HG02571 (cell line): Measurements from ENCODE around the gene RIMKLB.
"Not testable (repeated sequence)": the region's sequence is repeated elsewhere in the genome, so short reads cannot be mapped to it uniquely, and the experiment has no call there.

ENCODE experiments used
- ATAC-seq: cut with Tn5 transposase; IDR thresholded peaks from one replicate; pipeline ENCODE4 v1.9.1; 2021; ENCODE audit warnings: mild to moderate bottlenecking, moderate library complexity; ENCODE audit not compliant: unreplicated experiment

Gene RIMKLB

DNA sequence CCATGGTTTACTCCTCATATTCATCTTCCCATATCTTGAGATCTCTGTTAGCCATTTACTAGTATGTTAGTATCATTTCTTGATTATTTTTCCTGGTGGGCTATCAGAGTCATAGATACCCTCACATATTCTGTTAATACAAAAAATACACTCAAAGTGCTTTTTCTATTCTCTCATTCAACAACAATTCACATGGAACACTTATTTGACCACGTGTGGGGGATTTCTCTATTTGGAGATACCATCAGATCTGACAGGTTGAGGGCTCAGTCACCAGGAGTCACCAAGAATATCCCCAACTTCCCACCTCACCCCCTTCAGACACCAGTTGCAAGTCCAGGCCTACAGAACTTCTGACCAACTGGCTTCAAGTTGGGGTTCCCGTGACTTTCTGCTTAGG lies 72.7 kb downstream of the RIMKLB start:
- no peak for ATAC-seq

GRCh38 chr12:8771072-8771471 lies 73.3 kb downstream of the RIMKLB start:
- no peak for ATAC-seq

DNA sequence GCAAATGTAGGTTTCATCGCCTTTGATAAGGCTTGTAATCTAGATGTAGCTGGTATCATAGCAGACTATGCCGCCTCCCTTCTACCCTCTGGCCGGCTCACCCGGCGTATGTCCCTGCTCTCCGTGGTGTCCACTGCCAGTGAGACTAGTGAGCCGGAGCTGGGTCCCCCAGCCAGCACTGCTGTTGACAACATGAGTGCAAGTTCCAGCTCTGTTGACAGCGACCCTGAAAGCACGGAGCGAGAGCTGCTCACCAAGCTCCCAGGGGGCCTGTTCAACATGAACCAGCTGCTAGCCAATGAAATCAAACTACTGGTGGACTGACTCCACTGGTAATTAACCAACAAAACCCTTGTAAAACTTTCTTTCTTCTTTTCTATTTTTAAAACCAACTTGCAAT lies 75.7 kb downstream of the RIMKLB start:
- no peak for ATAC-seq

- no peak for ATAC-seq
Measured at GRCh38 chr12:8779281-8779680, 81.5 kb downstream of the RIMKLB start.

- ATAC-seq, result no peak
Measured at GRCh38 chr12:8779862-8780261, 82.1 kb downstream of the RIMKLB start.

GRCh38 chr12:8780389-8780788 lies 82.6 kb downstream of the RIMKLB start:
- ATAC-seq, result no peak

DNA sequence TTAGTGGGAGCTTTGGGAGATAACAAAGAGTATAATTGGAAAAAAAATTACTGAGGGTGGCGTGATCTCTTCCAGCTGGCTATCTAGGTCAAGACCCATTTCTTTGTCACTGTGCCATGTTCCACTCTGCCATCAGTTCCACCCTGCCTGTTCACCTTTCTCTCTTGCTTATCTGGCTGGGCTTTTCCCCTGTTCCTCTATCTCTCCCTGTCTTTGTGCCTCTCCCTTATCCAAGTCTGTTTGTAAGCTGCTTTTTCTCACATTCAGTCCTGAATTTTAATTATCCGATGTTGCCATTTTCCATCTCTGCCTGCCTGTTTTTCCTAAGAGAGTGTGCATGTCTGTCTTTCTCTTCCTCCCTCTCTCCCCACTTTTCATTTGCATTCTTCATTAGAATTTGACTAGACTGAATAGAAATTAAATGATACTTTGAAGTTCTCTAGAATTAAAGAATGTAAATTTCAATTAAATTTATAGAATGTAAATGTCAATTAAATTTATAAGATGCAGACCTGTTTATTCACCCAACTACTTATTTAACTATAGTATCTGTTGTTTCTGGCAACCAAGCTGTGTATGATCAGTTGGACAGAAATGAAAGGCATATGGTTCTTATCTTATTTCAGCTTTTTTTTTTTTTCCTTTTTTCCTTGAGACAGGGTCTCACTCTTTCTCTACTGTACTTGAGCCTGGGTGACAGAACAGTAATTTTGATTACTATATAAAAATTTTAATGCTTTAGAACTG lies 83.8 kb downstream of the RIMKLB start:
- no peak for ATAC-seq

DNA sequence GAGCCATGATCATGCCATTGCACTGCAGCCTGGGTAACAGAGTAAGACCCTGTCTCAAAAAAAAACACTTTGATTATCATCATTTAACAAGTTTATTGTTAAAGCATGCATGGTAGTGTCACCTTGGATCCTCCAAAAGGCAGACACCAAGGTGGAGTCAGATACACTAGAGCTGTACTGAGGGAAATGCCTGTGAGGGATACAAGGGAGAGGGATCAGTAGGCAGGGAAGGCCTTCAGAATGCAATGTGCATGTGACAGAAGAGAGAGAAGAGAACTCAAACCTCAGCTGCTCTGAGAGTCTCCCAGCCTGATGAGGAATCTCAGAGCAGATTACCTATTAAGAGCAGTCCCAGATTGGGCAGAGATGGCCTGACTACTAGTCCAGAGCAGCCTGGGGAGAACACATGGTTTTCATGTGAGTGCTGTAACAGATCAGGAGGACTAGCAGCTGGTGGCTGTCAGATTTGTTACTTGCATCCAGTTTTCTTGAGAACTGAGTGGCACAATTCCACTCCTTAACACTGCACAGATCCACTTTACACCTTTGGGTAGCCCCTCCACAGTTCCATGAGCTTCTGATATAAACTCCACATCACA lies 86.6 kb downstream of the RIMKLB start:
- ATAC-seq, result no peak

DNA sequence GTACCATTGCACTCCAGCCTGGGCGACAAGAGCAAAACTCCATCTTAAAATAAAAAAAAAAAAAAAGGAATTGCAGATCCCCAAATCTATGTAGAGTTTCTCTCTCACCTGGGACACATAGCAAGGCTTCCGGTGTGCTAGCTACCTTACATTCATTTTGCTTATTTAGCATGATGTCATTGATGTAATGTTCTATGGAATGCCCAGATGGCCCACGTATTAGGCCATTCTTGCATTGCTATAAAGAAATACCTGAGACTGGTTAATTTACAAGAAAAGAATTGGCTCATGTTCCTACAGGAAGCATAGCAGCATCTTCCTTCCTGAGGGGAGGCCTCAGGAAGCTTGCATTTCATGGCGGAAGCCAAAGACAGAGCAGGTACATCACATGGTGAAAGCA lies 87.7 kb downstream of the RIMKLB start:
- ATAC-seq, result no peak

- ATAC-seq, result not testable (repeated sequence)
Measured at GRCh38 chr12:8787206-8787605, 89.4 kb downstream of the RIMKLB start.

- not testable (repeated sequence) for ATAC-seq
Measured at GRCh38 chr12:8788706-8789105, 90.9 kb downstream of the RIMKLB start.

DNA sequence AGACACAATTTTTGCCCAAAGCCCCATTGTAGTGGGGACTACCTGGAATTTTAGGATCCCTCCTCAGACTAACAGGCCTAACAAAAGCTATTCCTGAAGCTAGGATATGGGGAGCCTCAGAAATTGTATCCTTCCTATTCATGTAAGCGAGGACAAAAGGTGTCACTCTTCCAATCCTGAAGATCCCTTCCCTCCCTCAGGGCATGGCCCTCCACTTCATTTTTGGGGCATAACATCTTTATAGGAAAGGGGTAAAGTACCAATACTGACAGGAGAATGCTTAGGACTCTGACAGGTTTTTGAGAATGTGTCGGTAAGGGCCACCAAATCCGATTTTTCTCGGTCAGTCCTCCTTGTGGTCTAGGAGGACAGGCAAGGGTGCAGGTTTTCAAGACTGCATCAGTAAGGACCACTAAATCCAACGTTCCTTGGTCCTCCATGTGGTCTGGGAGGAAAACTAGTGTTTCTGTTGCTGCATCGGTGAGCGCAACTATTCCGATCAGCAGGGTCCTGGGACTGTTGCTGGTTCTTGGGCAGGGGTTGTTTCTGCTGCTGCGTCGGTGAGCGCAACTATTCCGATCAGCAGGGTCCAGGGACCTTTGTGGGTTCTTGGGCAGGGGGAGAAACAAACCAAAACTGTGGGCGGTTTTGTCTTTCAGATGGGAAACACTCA lies 91.7 kb downstream of the RIMKLB start:
- ATAC-seq, result not testable (repeated sequence)

- ATAC-seq, result not testable (repeated sequence)
Measured at GRCh38 chr12:8793226-8793625, 95.4 kb downstream of the RIMKLB start.

- ATAC-seq, result not testable (repeated sequence)
Measured at GRCh38 chr12:8794611-8795010, 96.8 kb downstream of the RIMKLB start.

DNA sequence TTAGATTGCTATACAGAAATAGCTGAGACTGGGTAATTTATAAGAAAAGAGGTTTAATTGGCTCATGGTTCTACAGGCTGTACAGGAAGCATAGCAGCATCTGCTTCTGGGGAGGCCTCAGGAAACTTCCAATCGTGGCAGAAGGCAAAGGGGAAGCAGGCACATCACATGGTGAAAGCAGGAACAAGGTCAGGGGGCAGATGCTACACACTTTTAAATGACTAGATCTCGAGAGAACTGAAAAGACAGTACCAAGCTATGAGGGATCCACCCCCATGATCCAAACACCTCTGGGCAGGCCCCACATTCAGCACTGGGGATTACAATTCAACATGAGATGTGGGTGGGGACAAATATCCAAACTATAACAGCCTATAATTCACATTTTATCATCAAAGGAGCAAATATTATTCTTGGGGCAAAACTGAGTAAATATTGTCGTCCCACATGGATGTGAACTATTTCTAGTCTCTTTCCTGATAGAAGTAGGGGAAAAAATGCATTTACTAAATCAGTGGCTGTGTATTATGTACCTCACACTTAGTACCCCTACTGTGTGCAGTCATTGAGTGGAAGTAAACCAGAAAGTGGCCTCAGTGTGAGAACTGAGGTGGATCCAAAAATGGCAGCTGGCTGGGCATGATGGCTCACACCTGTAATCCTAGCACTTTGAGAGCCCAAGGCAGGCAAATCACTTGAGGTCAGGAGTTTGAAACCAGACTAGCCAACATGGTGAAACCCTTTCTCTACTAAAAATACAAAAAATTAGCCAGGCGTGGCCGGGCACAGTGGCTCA lies 99.2 kb downstream of the RIMKLB start:
- ATAC-seq, result no peak

GRCh38 chr12:8801213-8801612 lies 103.4 kb downstream of the RIMKLB start:
- ATAC-seq, result not testable (repeated sequence)

- ATAC-seq, result not testable (repeated sequence)
Measured at GRCh38 chr12:8804833-8805232, 107.0 kb downstream of the RIMKLB start.

GRCh38 chr12:8805487-8805886 lies 107.7 kb downstream of the RIMKLB start:
- ATAC-seq, result not testable (repeated sequence)

GRCh38 chr12:8807084-8807483 lies 109.3 kb downstream of the RIMKLB start:
- ATAC-seq, result not testable (repeated sequence)

DNA sequence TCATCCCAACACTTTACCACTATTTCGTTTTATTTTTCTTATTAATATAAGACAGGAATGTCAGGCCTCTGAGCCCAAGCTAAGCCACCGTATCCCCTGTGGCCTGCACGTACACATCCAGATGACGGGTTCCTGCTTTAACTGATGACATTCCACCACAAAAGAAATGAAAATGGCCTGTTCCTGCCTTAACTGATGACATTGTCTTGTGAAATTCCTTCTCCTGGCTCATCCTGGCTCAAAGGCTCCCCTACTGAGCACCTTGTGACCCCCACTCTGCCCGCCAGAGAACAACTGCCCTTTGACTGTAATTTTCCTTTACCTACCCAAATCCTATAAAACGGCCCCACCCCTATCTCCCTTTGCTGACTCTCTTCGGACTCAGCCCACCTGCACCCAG lies 112.3 kb downstream of the RIMKLB start:
- not testable (repeated sequence) for ATAC-seq
